Measurements from ENCODE around the gene FRMD8.

FRMD8 gene

GRCh38 chr11:65389294-65389980 lies 3.0 kb downstream of the FRMD8 start:
- no peak overlapping the region for H3K27ac ChIP-seq (ENCODE audit: low read depth, low read length, poor library complexity, severe bottlenecking)
- peaks cover 51% of the 10 kb centered on the region for H3K4me1 ChIP-seq (ENCODE audit: insufficient read depth, low read length, severe bottlenecking)
- no peak overlapping the region; the same call in 1 of the 2 replicates for H3K9ac ChIP-seq (ENCODE audit: low read length)
- H4K20me1 ChIP-seq (ENCODE audit: insufficient read depth, low read length): no peaks in the 10 kb centered on the region
- TF ChIP-seq CTCF (IDR thresholded peaks at IDR 0.05; ENCODE audit: low read length) (no peak), EZH2 (IDR thresholded peaks at IDR 0.05; ENCODE audit: borderline replicate concordance, low read length) (no peak)
- H3K4me3 ChIP-seq (ENCODE audit: low read depth, low read length, poor library complexity, severe bottlenecking): peak overlapping the region; percentile 24
- no peaks in the 10 kb centered on the region for H3K9me2 ChIP-seq (ENCODE audit: low read depth, low read length)
- peak overlapping the region; percentile 91 for H3K4me2 ChIP-seq (ENCODE audit: low read length)
- no peaks in the 10 kb centered on the region for H3K9me3 ChIP-seq (ENCODE audit: low read length)
- H3K36me3 ChIP-seq (ENCODE audit: insufficient read depth, low read length): peaks cover 46% of the 10 kb centered on the region
- H3F3A ChIP-seq (ENCODE audit: insufficient read depth, low read length): no peaks in the 10 kb centered on the region
- no peaks in the 10 kb centered on the region for H3K27me3 ChIP-seq (ENCODE audit: insufficient read depth, low read length)
- H3K79me2 ChIP-seq (ENCODE audit: insufficient read depth, low read length): no peaks in the 10 kb centered on the region
- H2AFZ ChIP-seq (ENCODE audit: low read length): no peak overlapping the region

GRCh38 chr11:65390099-65390941 lies 3.9 kb downstream of the FRMD8 start:
- Histone ChIP-seq H3K79me2 (ENCODE audit: insufficient read depth, low read length) (no peaks in the 10 kb centered on the region), H2AFZ (ENCODE audit: low read length) (no peak overlapping the region), H3K4me2 (ENCODE audit: low read length) (peak overlapping the region; percentile 91; the same call in 1 of the 2 replicates), H4K20me1 (ENCODE audit: insufficient read depth, low read length) (no peaks in the 10 kb centered on the region), H3F3A (ENCODE audit: insufficient read depth, low read length) (no peaks in the 10 kb centered on the region), H3K27me3 (ENCODE audit: insufficient read depth, low read length) (no peaks in the 10 kb centered on the region), H3K36me3 (ENCODE audit: insufficient read depth, low read length) (peaks cover 53% of the 10 kb centered on the region), H3K9ac (ENCODE audit: low read length) (no peak overlapping the region; the same call in 1 of the 2 replicates), H3K9me3 (ENCODE audit: low read length) (no peaks in the 10 kb centered on the region), H3K27ac (ENCODE audit: low read depth, low read length, poor library complexity, severe bottlenecking) (no peak overlapping the region), H3K4me3 (ENCODE audit: low read depth, low read length, poor library complexity, severe bottlenecking) (no peak overlapping the region), H3K4me1 (ENCODE audit: insufficient read depth, low read length, severe bottlenecking) (peaks cover 51% of the 10 kb centered on the region), H3K9me2 (ENCODE audit: low read depth, low read length) (no peaks in the 10 kb centered on the region)
- TF ChIP-seq CTCF (IDR thresholded peaks at IDR 0.05; ENCODE audit: low read length) (no peak), EZH2 (IDR thresholded peaks at IDR 0.05; ENCODE audit: borderline replicate concordance, low read length) (no peak)

- no peak overlapping the region for H3K9ac ChIP-seq (ENCODE audit: low read length)
- H3K4me3 ChIP-seq (ENCODE audit: low read depth, low read length, poor library complexity, severe bottlenecking): no peak overlapping the region
- H3K4me1 ChIP-seq (ENCODE audit: insufficient read depth, low read length, severe bottlenecking): peaks cover 49% of the 10 kb centered on the region
- no peaks in the 10 kb centered on the region for H3K9me3 ChIP-seq (ENCODE audit: low read length)
- H3K79me2 ChIP-seq (ENCODE audit: insufficient read depth, low read length): no peaks in the 10 kb centered on the region
- peaks cover 59% of the 10 kb centered on the region for H3K36me3 ChIP-seq (ENCODE audit: insufficient read depth, low read length)
- H3K27me3 ChIP-seq (ENCODE audit: insufficient read depth, low read length): no peaks in the 10 kb centered on the region
- H3K9me2 ChIP-seq (ENCODE audit: low read depth, low read length): no peaks in the 10 kb centered on the region
- H4K20me1 ChIP-seq (ENCODE audit: insufficient read depth, low read length): no peaks in the 10 kb centered on the region
- TF ChIP-seq EZH2 (IDR thresholded peaks at IDR 0.05; ENCODE audit: borderline replicate concordance, low read length) (no peak), CTCF (IDR thresholded peaks at IDR 0.05; ENCODE audit: low read length) (no peak)
- no peak overlapping the region for H3K27ac ChIP-seq (ENCODE audit: low read depth, low read length, poor library complexity, severe bottlenecking)
- H3F3A ChIP-seq (ENCODE audit: insufficient read depth, low read length): no peaks in the 10 kb centered on the region
- peak overlapping the region; percentile 91; the same call in 1 of the 2 replicates for H3K4me2 ChIP-seq (ENCODE audit: low read length)
- H2AFZ ChIP-seq (ENCODE audit: low read length): no peak overlapping the region
Observed at GRCh38 chr11:65390996-65391395, 4.6 kb downstream of the FRMD8 start.

Data from OCI-LY1 (cell line).